Stimulated activated memory B cell treated with anti-CD40 and anti-IgM and Interleukin-4, amounts not matched to agents 10 μg/mL and 1 μg/mL and 100 μg/mL, for 72 hours (primary cell): Measurements from ENCODE around the gene RAB15.

Experiments used
- ATAC-seq: fragments of 150-1000 bp; cut with Tn5 transposase; 2 replicates; pipeline ENCODE4 v1.10.0; 2021
- H3K27ac Mint-ChIP-seq: one replicate; pipeline ENCODE4 v1.8.0; 2022; ENCODE audit warnings: mild to moderate bottlenecking, mixed read lengths
- H3K27me3 Mint-ChIP-seq: one replicate; pipeline ENCODE4 v1.8.0; 2022; ENCODE audit warnings: mixed read lengths
- H3K36me3 Mint-ChIP-seq: one replicate; pipeline ENCODE4 v1.8.0; 2022; ENCODE audit warnings: mixed read lengths
- H3K4me1 Mint-ChIP-seq: one replicate; pipeline ENCODE4 v1.8.0; 2022; ENCODE audit warnings: mixed read lengths
- H3K4me3 Mint-ChIP-seq: one replicate; pipeline ENCODE4 v1.8.0; 2022; ENCODE audit warnings: mild to moderate bottlenecking, moderate library complexity, mixed read lengths
- H3K9me3 Mint-ChIP-seq: one replicate; pipeline ENCODE4 v1.8.0; 2022; ENCODE audit warnings: mixed read lengths

The RAB15 gene

GRCh38 chr14:64971491-64971942, 619 bp downstream of the RAB15 start:
- Mint-ChIP-seq H3K27ac (no peak overlapping the region), H3K27me3 (peaks cover 31% of the 10 kb centered on the region), H3K36me3 (no peaks in the 10 kb centered on the region), H3K4me3 (peak overlapping the region; percentile 55), H3K9me3 (no peaks in the 10 kb centered on the region), H3K4me1 (peaks cover 5% of the 10 kb centered on the region)
- no peak for ATAC-seq

GRCh38 chr14:64970776-64971477, 1.2 kb downstream of the RAB15 start:
- ATAC-seq: no peak
- H3K4me3 Mint-ChIP-seq: peak overlapping the region; percentile 55
- H3K27me3 Mint-ChIP-seq: peaks cover 31% of the 10 kb centered on the region
- H3K9me3 Mint-ChIP-seq: no peaks in the 10 kb centered on the region
- H3K27ac Mint-ChIP-seq: no peak overlapping the region
- H3K4me1 Mint-ChIP-seq: peaks cover 5% of the 10 kb centered on the region
- H3K36me3 Mint-ChIP-seq: no peaks in the 10 kb centered on the region

- no peak overlapping the region for H3K4me3 Mint-ChIP-seq
- H3K27me3 Mint-ChIP-seq: peaks cover 31% of the 10 kb centered on the region
- peaks cover 11% of the 10 kb centered on the region for H3K4me1 Mint-ChIP-seq
- no peaks in the 10 kb centered on the region for H3K36me3 Mint-ChIP-seq
- no peak overlapping the region for H3K27ac Mint-ChIP-seq
- no peaks in the 10 kb centered on the region for H3K9me3 Mint-ChIP-seq
- ATAC-seq: no peak
These were observed 2.1 kb downstream of the RAB15 start for GRCh38 chr14:64970041-64970440.

- ATAC-seq: no peak
- Mint-ChIP-seq H3K4me1 (peaks cover 12% of the 10 kb centered on the region), H3K4me3 (no peak overlapping the region), H3K36me3 (no peaks in the 10 kb centered on the region), H3K27ac (no peak overlapping the region), H3K9me3 (no peaks in the 10 kb centered on the region), H3K27me3 (peaks cover 24% of the 10 kb centered on the region)
These were observed 3.5 kb downstream of the RAB15 start for GRCh38 chr14:64968651-64969050.

GRCh38 chr14:64968167-64968566, 4.0 kb downstream of the RAB15 start:
- peaks cover 19% of the 10 kb centered on the region for H3K27me3 Mint-ChIP-seq
- H3K4me1 Mint-ChIP-seq: peaks cover 17% of the 10 kb centered on the region
- no peak for ATAC-seq
- no peaks in the 10 kb centered on the region for H3K36me3 Mint-ChIP-seq
- no peak overlapping the region for H3K4me3 Mint-ChIP-seq
- no peak overlapping the region for H3K27ac Mint-ChIP-seq
- no peaks in the 10 kb centered on the region for H3K9me3 Mint-ChIP-seq

GRCh38 chr14:64966976-64967375, 5.2 kb downstream of the RAB15 start:
- peaks cover 14% of the 10 kb centered on the region for H3K4me1 Mint-ChIP-seq
- H3K27me3 Mint-ChIP-seq: peaks cover 18% of the 10 kb centered on the region
- H3K36me3 Mint-ChIP-seq: no peaks in the 10 kb centered on the region
- H3K9me3 Mint-ChIP-seq: no peaks in the 10 kb centered on the region
- ATAC-seq: no peak
- no peak overlapping the region for H3K4me3 Mint-ChIP-seq
- H3K27ac Mint-ChIP-seq: no peak overlapping the region

GRCh38 chr14:64965356-64966000, 6.7 kb downstream of the RAB15 start:
- H3K9me3 Mint-ChIP-seq: no peaks in the 10 kb centered on the region

GRCh38 chr14:64963611-64964010, 8.5 kb downstream of the RAB15 start:
- Mint-ChIP-seq H3K27ac (no peak overlapping the region), H3K27me3 (no peaks in the 10 kb centered on the region), H3K4me1 (peaks cover 24% of the 10 kb centered on the region), H3K4me3 (no peak overlapping the region), H3K9me3 (no peaks in the 10 kb centered on the region), H3K36me3 (no peaks in the 10 kb centered on the region)
- ATAC-seq: no peak

More at GRCh38 chr14:64965356-64966000, 6.7 kb downstream of the RAB15 start:
- Mint-ChIP-seq H3K36me3 (no peaks in the 10 kb centered on the region), H3K27me3 (peaks cover 7% of the 10 kb centered on the region), H3K4me1 (peaks cover 18% of the 10 kb centered on the region), H3K4me3 (no peak overlapping the region), H3K27ac (no peak overlapping the region)
- no peak for ATAC-seq

GRCh38 chr14:64960762-64961276, 11.3 kb downstream of the RAB15 start:
- no peaks in the 10 kb centered on the region for H3K27me3 Mint-ChIP-seq
- peaks cover 24% of the 10 kb centered on the region for H3K4me1 Mint-ChIP-seq
- no peaks in the 10 kb centered on the region for H3K9me3 Mint-ChIP-seq
- no peak for ATAC-seq
- peaks cover under 1% of the 10 kb centered on the region for H3K36me3 Mint-ChIP-seq
- H3K27ac Mint-ChIP-seq: no peak overlapping the region
- H3K4me3 Mint-ChIP-seq: no peak overlapping the region

- Mint-ChIP-seq H3K4me1 (peaks cover 17% of the 10 kb centered on the region), H3K27me3 (no peaks in the 10 kb centered on the region), H3K27ac (no peak overlapping the region), H3K4me3 (no peak overlapping the region), H3K9me3 (no peaks in the 10 kb centered on the region), H3K36me3 (peaks cover 7% of the 10 kb centered on the region)
- ATAC-seq: no peak
These were observed 13.4 kb downstream of the RAB15 start for GRCh38 chr14:64958743-64959142.

GRCh38 chr14:64958201-64958600, 13.9 kb downstream of the RAB15 start:
- no peaks in the 10 kb centered on the region for H3K9me3 Mint-ChIP-seq
- H3K27ac Mint-ChIP-seq: no peak overlapping the region
- no peaks in the 10 kb centered on the region for H3K27me3 Mint-ChIP-seq
- no peak for ATAC-seq
- H3K4me3 Mint-ChIP-seq: no peak overlapping the region
- peaks cover 15% of the 10 kb centered on the region for H3K4me1 Mint-ChIP-seq
- peaks cover 7% of the 10 kb centered on the region for H3K36me3 Mint-ChIP-seq

- H3K36me3 Mint-ChIP-seq: peaks cover 7% of the 10 kb centered on the region
- ATAC-seq: no peak
- no peaks in the 10 kb centered on the region for H3K27me3 Mint-ChIP-seq
- peaks cover 25% of the 10 kb centered on the region for H3K4me1 Mint-ChIP-seq
- H3K27ac Mint-ChIP-seq: no peak overlapping the region
- H3K4me3 Mint-ChIP-seq: no peak overlapping the region
- H3K9me3 Mint-ChIP-seq: no peaks in the 10 kb centered on the region
These were observed 15.3 kb downstream of the RAB15 start for GRCh38 chr14:64956697-64957406.

GRCh38 chr14:64955297-64955696, 16.8 kb downstream of the RAB15 start:
- no peak for ATAC-seq
- Mint-ChIP-seq H3K27ac (no peak overlapping the region), H3K4me3 (no peak overlapping the region), H3K36me3 (peaks cover 14% of the 10 kb centered on the region), H3K27me3 (no peaks in the 10 kb centered on the region), H3K9me3 (no peaks in the 10 kb centered on the region), H3K4me1 (peaks cover 19% of the 10 kb centered on the region)

GRCh38 chr14:64954491-64955240, 17.5 kb downstream of the RAB15 start:
- no peak for ATAC-seq
- Mint-ChIP-seq H3K27ac (no peak overlapping the region), H3K27me3 (no peaks in the 10 kb centered on the region), H3K9me3 (no peaks in the 10 kb centered on the region), H3K4me1 (peaks cover 15% of the 10 kb centered on the region), H3K4me3 (no peak overlapping the region), H3K36me3 (peaks cover 21% of the 10 kb centered on the region)

- Mint-ChIP-seq H3K27me3 (no peaks in the 10 kb centered on the region), H3K4me3 (no peak overlapping the region), H3K36me3 (peaks cover 26% of the 10 kb centered on the region), H3K9me3 (no peaks in the 10 kb centered on the region), H3K4me1 (peaks cover 15% of the 10 kb centered on the region), H3K27ac (no peak overlapping the region)
- ATAC-seq: no peak
These were observed 18.5 kb downstream of the RAB15 start for GRCh38 chr14:64953661-64954060.
